WTC11 (cell line): ENCODE results near the gene AKAP7.

ENCODE experiments used
- ATF3 ChIP-seq: sonication (generic); formaldehyde crosslinking; conservative IDR thresholded peaks from 2 replicates; pipeline ENCODE4 v1.8.1; 2022; ENCODE audit warnings: mild to moderate bottlenecking, missing genetic modification reagents
- CTCF ChIP-seq: fragments of 200-600 bp; IDR thresholded peaks from 2 replicates; pipeline ENCODE4 v1.8.0; 2022; ENCODE audit warnings: antibody characterized with exemption
- ETV6 ChIP-seq: sonication (generic); formaldehyde crosslinking; IDR thresholded peaks from 2 replicates; pipeline ENCODE4 v1.8.1; 2022; ENCODE audit warnings: mild to moderate bottlenecking, missing genetic modification reagents
- MLX ChIP-seq: sonication (generic); formaldehyde crosslinking; IDR thresholded peaks from 2 replicates; pipeline ENCODE4 v1.8.1; 2023; ENCODE audit warnings: mild to moderate bottlenecking, missing genetic modification reagents, moderate library complexity
- PREB ChIP-seq: sonication (generic); formaldehyde crosslinking; IDR thresholded peaks from 2 replicates; pipeline ENCODE4 v1.8.1; 2022; ENCODE audit warnings: mild to moderate bottlenecking, missing genetic modification reagents, moderate library complexity, borderline replicate concordance
- STAT6 ChIP-seq: sonication (generic); formaldehyde crosslinking; conservative IDR thresholded peaks from 2 replicates; pipeline ENCODE4 v1.8.1; 2023; ENCODE audit warnings: mild to moderate bottlenecking, low read depth, missing genetic modification reagents, moderate library complexity
- ZNF138 ChIP-seq: sonication (generic); formaldehyde crosslinking; conservative IDR thresholded peaks from 2 replicates; pipeline ENCODE4 v1.8.1; 2022; ENCODE audit warnings: mild to moderate bottlenecking, moderate library complexity, missing genetic modification reagents
- ZNF219 ChIP-seq: sonication (generic); formaldehyde crosslinking; IDR thresholded peaks from 2 replicates; pipeline ENCODE4 v1.8.0; 2023; ENCODE audit warnings: missing genetic modification reagents, mild to moderate bottlenecking, borderline replicate concordance
- ZNF396 ChIP-seq: fragments of 250-450 bp; sonication (Bioruptor Pico); IDR thresholded peaks from 2 replicates; pipeline ENCODE4 v1.8.0; 2021; ENCODE audit warnings: mild to moderate bottlenecking, moderate library complexity, borderline replicate concordance

- TF ChIP-seq ETV6 (CRISPR knock-in tag) (no peak), ZNF138 (CRISPR knock-in tag) (no peak), ZNF396 (CRISPR knock-in tag) (no peak), CTCF (no peak), ZNF219 (CRISPR knock-in tag) (no peak), ATF3 (CRISPR knock-in tag) (no peak), STAT6 (no peak), PREB (CRISPR knock-in tag) (no peak), MLX (CRISPR knock-in tag) (no peak)
Measured at GRCh38 chr6:131117878-131118277, 17.4 kb upstream of the AKAP7 start.
